NCI-H187 treated with DMSO at 0.1 percent for 48 hours (cell line): ENCODE results near the gene RSL24D1.

Experiments used
- DNase-seq: peaks from one replicate; lab custom pipeline; 2025; lab: John Stamatoyannopoulos, UW

Gene RSL24D1

GRCh38 chr15:55196458-55197361 lies at the start of gene RSL24D1:
Gene RSL24D1 (minus strand): TSS chr15:55196941. CDS start chr15:55196890, 51 bp downstream.
- DNase-seq, result peak; percentile 70

- no peak for DNase-seq
Measured at GRCh38 chr15:55245059-55245458, 48.3 kb upstream of the RSL24D1 start.

GRCh38 chr15:55241891-55242290 lies 45.1 kb upstream of the RSL24D1 start:
- DNase-seq, result no peak

- DNase-seq, result no peak
Measured at GRCh38 chr15:55241186-55241585, 44.4 kb upstream of the RSL24D1 start.

GRCh38 chr15:55240125-55240760 lies 43.5 kb upstream of the RSL24D1 start:
- no peak for DNase-seq

- DNase-seq, result no peak
Measured at GRCh38 chr15:55239440-55240124, 42.8 kb upstream of the RSL24D1 start.

- no peak for DNase-seq
Measured at GRCh38 chr15:55238877-55239276, 42.1 kb upstream of the RSL24D1 start.

- DNase-seq, result no peak
Measured at GRCh38 chr15:55237219-55238130, 40.7 kb upstream of the RSL24D1 start.

GRCh38 chr15:55235546-55236036 lies 38.9 kb upstream of the RSL24D1 start:
- no peak for DNase-seq

- no peak for DNase-seq
Measured at GRCh38 chr15:55234800-55235104, 38.0 kb upstream of the RSL24D1 start.

- no peak for DNase-seq
Measured at GRCh38 chr15:55234104-55234799, 37.5 kb upstream of the RSL24D1 start.

- DNase-seq, result no peak
Measured at GRCh38 chr15:55231455-55231854, 34.7 kb upstream of the RSL24D1 start.

GRCh38 chr15:55230953-55231352 lies 34.2 kb upstream of the RSL24D1 start:
- no peak for DNase-seq

- DNase-seq, result no peak
Measured at GRCh38 chr15:55230051-55230670, 33.4 kb upstream of the RSL24D1 start.

- no peak for DNase-seq
Measured at GRCh38 chr15:55226127-55226526, 29.4 kb upstream of the RSL24D1 start.

- DNase-seq, result no peak
Measured at GRCh38 chr15:55224892-55225291, 28.2 kb upstream of the RSL24D1 start.

GRCh38 chr15:55222588-55222987 lies 25.8 kb upstream of the RSL24D1 start:
- DNase-seq, result no peak

GRCh38 chr15:55221090-55222011 lies 24.6 kb upstream of the RSL24D1 start:
- DNase-seq, result no peak

GRCh38 chr15:55220606-55221005 lies 23.9 kb upstream of the RSL24D1 start:
- no peak for DNase-seq
